ENCODE measurements around the gene DCAF4.

GRCh38 chr14:72970824-72971434 lies 44.7 kb downstream of the DCAF4 start:
- TF ChIP-seq ZNF274 (IDR thresholded peaks at IDR 0.05; ENCODE audit: low read depth, low read length): no peak
- TF ChIP-seq YY1 (IDR thresholded peaks at IDR 0.05; ENCODE audit: insufficient read depth, insufficient read length): no peak
- TF ChIP-seq SUZ12 (IDR thresholded peaks at IDR 0.05; ENCODE audit: extremely low read depth, insufficient read depth, insufficient read length): no peak

Data from NT2/D1 (cell line).